GM18873 (cell line): ENCODE results near the gene IPO11.
"Not testable (repeated sequence)": the region's sequence is repeated elsewhere in the genome, so short reads cannot be mapped to it uniquely, and the experiment has no call there.

ENCODE experiments used
- ATAC-seq: cut with Tn5 transposase; IDR thresholded peaks from one replicate; pipeline ENCODE4 v1.9.1; 2021; ENCODE audit warnings: mild to moderate bottlenecking, moderate library complexity, moderate number of reproducible peaks; ENCODE audit not compliant: unreplicated experiment, low FRiP score

IPO11 gene

DNA sequence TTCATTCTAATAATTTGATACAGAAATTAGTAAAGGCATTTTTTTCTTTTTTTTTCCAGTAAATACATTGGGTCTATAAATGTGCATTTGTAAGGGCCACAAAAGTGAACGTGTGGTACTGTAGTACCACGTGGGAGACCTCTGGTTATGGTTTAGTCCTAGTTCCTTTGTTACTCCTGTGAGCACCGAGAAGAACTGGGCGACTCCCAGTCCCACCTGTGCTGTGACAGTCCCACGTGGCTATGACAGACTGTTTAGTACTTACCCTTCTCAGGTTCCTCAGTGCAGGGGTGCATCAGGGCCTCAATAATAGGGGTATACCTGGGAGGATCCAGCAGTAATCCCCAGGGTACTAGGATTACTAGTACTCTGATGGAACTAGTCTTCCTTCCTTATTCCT is 215.3 kb downstream of the IPO11 start:
- ATAC-seq, result no peak

GRCh38 chr5:62631909-62632580 is 219.5 kb downstream of the IPO11 start:
- ATAC-seq, result no peak

DNA sequence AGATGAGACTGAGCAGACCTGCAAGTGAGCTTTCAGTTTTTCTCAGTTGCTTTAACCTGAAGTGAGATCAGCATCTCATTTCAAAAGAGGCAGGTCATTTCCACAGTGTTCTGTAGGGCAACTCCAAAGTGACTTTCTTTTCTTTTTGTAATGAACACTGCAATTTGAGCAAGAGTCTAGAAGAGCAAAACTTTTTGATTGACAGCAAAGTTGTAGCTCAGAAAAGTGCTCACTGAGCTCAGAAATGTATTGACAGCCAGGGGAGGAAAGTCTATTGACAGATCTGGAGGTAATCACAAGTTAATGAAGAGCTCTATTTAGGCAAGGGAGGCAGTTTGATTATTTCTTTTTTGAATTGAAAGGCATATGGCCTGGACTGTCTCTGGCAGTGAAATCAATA is 220.7 kb downstream of the IPO11 start:
- ATAC-seq, result no peak

DNA sequence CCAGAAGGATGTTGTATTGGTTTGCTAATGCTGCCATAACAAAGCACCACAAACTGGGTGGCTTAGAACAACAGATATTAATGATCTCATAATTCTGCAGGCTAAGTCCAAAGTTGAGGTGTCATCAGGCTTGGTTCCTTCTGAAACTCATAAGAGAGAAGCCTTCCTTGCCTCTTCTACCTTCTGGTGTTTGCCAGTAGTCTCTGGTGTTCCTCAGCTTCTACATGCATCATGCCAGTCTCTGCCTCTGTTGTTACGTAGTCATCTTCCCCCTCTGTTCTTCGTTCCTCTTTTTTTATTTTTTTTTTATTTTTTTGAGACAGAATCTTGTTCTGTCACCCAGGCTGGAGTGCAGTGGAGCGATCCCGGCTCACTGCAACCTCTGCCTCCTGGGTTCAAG is 227.9 kb downstream of the IPO11 start:
- ATAC-seq, result no peak

GRCh38 chr5:62642468-62642867 is 229.9 kb downstream of the IPO11 start:
- no peak for ATAC-seq

DNA sequence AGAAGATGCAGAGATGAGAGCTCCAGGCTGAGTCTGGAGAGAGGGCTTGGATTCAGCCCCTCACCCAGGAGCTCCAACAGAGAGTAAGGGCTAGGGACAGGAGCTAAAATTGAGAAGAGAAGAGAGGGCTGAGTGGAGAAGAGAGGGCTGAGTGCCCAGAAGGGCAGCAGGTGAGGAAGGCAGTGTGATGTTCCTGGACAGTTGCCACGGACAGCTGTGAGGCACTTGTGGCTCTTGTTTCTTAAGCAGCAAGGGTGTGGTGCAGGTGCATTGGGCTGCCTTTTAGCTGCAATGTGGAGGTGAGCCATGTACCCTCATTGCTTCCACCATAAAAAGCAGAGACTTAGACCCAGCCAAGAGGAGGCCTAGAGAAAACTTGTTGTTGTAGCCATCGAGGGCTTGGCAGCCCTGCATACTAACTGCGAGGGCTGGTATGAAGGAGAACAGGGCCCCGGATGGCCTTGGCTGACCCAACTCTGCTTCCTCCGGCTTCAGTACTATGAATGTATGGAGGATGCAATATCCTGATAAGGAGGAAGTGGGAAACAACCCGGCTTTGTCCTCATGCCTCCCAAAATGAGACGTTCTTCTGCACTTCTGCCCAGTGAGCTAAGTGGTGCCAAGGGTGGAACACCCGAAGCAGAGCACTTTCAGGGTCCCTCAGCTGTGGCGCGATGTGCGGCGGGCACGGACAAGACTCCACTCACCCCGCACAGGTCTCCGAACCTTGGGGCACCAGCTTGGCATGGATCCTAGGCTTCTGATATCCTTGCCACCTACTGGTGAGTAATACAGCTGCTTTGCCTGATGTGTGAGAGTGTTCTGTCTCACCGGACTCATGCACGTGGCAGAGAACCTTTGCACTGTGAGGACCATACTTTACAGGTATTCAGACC is 231.2 kb downstream of the IPO11 start:
- ATAC-seq, result no peak

DNA sequence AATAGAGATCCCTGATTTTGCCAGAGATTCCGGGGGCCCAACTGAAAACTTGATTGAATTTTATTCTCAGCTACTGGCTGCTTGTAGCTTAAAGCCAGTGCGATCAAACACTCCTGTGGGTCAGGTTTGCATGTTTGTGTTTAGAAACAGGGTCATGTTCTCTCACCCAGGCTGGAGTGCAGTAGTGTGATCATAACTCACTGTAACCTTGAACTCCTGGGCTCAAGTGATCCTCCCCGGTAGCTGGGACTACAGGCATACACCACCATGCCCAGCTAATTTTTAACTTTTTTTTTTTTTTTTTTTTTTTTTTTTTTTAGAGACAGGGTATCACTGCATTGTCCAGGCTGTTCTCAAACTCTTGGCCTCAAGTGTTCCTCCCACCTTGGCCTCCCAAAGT is 232.7 kb downstream of the IPO11 start:
- no peak for ATAC-seq

DNA sequence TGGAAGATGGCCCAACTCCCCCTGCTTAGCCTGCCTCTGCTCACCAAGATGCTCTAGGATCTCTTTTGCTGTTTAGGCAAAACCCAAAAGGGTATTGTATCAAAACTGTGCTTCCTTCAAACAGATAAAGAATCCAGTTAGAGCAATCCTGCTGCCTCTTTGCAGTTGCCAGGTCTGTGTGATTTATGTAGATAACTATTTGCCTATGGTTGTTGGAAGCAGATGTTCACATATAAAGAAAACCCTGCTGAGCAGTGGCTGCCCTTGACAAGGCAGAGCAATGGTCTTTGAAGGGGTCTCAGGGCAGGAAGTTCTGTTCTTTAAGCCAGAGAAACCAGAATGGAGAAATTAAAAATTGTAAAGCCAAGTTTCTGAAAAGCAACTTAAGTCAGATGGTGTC is 234.7 kb downstream of the IPO11 start:
- no peak for ATAC-seq

- ATAC-seq, result no peak
Measured at GRCh38 chr5:62649025-62649424, 236.5 kb downstream of the IPO11 start.

- no peak for ATAC-seq
Measured at GRCh38 chr5:62649476-62650113, 237.0 kb downstream of the IPO11 start.

DNA sequence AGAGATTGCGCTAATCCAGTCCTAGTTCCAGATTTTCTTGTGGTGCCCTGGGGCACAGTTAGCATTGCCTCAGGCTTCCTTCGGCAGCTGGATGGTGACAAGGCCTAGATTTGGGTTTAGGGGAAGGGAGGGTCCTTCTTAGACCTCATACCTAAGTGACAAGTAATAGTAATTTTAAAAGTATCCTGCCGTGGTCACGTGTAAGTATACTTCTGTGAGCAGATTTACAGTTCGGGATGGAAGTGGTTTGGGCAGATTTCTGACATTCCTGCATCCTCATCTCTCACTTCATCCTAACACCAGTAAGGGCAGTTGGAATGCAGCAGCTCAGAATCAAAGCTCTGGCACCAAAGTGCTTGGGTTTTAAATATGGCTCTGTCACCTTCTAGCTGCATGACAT is 237.6 kb downstream of the IPO11 start:
- no peak for ATAC-seq

GRCh38 chr5:62652225-62652624 is 239.7 kb downstream of the IPO11 start:
- no peak for ATAC-seq

DNA sequence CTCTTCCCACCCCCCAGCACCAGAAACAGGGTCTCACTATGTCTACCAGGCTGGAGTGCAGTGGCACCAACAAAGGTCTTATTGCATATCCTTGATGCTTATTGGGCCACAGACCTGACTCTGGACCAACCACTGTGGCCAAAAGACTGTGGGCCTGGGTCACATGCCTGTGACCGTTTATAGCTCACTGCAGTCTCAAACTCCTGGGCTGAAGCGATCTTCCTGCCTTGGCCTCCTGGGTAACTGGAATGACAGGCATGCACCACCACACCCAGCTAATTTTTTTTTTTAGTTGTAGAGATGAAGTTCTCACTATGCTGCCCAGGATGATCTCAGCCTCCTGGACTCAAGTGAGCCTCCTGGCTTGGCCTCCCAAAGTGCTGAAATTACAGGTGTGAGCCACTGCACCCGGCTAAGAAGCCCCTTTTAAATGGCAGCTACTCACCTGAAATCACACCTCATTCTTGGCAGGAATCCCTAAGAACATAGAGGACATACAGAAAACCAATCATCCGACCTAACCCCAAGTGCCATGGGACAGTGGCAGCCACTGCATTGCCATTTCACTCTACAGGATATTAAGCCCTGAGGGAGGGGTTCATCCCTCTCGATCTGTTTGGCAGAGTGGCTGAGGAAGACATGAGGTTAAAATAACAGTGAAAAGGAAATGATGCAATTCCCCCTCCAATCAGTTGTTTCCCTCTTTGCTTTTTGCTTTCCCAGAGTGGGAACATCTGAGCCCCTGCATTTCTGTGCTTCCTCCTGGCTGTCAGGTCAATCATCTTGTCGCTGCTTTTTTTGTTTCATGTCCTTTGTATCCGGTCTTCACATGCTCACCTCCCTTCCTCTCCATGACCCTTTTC is 240.7 kb downstream of the IPO11 start:
- ATAC-seq, result no peak

DNA sequence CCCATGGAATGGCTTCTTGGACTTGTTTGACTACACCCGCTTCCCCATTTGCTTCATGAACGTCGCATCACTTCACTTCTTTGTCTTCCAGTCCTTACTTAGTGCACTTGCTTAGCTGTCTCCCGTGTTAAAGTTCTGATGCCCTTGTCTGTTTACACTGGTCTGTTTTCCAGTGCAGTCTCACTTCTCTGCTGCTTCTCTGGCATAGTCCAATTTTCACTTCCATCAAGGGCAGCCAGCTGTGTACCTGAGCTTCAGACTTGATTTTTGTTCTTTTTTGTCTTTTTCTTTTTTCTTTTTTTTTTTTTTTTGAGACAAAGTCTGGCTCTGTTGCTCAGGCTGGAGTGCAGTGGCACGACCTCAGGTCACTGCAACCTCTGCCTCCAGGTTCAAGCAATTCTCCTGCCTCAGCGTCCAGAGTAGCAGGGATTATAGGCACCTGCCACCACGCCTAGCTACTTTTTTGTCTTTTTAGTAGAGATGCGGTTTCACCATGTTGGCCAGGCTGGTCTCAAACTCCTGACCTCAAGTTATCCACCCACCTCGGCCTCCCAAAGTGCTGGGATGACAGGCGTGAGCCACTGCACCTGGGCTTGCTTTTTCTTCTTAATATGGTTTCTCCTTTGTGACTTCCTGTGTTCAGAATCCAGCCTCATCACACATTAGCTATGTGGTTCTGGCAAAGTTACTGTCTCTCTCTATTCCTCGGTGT is 241.5 kb downstream of the IPO11 start:
- ATAC-seq, result no peak

DNA sequence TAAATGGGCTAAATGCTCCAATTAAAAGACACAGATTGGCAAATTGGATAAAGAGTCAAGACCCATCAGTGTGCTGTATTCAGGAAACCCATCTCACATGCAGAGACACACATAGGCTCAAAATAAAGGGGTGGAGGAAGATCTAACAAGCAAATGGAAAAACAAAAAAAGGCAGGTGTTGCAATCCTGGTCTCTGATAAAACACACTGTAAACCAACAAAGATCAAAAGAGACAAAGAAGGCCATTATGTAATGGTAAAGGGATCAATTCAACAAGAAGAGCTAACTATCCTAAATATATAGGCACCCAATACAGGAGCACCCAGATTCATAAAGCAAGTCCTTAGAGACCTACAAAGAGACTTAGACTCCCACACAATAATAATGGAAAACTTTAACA is 245.2 kb downstream of the IPO11 start:
- ATAC-seq, result not testable (repeated sequence)

GRCh38 chr5:62661126-62661525 is 248.6 kb downstream of the IPO11 start:
- no peak for ATAC-seq

DNA sequence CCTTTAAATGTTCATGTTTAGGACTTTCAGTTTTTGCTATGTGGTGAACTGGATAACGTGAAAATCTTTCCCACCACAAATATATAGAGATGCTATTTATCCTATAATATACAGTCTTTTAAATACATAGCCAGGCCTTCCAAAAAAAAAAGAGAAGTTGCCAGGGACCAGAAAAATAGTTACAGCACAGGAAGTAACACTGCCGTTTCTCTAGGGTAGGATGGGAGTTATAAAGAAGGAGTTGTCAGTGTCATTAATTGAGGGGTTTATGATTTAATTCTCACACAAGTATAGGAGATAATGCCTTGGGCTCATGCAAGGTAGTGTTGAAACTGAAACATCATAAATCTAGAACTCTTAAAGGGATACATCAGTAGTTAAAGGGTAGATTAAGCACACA is 250.0 kb downstream of the IPO11 start:
- ATAC-seq, result no peak

DNA sequence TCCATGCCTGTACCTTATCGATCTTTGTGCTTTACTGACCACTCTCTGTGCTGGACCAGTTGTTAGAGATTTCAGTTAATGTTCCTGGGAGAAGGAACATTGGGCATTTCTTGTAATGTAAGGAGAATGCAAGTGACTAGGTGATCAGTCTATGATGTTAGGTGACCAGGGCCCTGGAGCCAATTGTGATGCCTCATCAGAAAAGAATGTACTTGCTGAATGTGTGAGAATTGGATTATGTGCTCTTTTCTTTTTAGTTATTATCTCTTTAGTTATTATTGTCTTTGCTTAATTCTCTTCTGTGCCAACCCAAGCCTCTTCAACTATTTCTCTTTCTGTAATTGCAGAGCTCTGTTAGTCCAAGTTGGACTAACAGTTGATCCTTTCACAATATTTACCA is 258.9 kb downstream of the IPO11 start:
- no peak for ATAC-seq

DNA sequence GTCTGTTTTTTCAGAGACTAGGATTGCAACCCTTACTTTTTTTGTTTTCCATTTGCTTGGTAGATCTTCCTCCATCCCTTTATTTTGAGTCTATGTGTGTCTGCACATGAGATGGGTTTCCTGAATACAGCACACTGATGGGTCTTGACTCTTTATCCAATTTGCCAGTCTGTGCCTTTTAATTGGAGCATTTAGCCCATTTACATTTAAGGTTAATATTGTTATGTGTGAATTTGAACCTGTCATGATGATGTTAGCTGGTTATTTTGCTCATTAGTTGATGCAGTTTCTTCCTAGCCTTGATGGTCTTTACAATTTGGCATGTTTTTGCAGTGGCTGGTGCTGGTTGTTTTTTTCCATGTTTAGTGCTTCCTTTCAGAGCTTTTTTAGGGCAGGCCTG is 264.0 kb downstream of the IPO11 start:
- ATAC-seq, result not testable (repeated sequence)
